HG02678 (cell line): ENCODE measurements around the gene AEBP1.

ENCODE experiments used
- ATAC-seq: cut with Tn5 transposase; IDR thresholded peaks from one replicate; pipeline ENCODE4 v1.9.1; 2021; ENCODE audit warnings: mild to moderate bottlenecking, moderate library complexity; ENCODE audit not compliant: unreplicated experiment

The AEBP1 gene

DNA sequence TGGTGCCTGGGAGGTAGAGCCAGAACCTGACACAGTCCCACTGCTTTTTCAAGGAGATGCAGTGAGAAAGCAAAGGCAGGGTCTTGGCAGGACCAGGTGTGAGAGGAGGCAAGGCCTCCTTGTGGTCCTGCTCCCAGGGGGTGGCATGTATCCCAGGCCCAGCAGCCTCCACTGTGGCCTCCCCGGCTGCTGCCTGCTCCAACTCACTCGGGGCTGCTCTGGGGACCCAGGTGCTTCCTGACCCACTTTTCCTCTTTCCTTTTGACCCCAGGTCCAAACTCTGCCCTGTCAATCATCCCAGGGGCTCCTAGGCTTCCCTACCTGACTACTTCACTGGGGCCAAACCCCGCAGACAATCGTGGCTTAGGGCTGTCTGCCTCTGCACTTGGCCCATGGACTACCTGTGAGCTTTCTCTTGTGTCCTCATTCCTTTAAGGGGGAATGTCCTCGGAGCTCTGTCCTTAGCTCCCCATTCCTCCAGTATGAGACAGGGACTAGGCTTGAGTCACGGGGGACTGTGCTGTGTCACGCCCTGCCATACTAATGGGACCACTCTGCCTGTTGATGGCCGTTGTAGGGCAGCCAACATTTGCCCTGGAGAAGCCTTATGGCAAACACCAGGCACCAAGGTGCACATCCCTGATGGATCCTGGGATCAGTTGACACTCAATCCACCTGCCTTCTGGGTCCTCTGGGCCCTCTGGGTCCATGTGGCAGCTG is 1.1 kb upstream of the AEBP1 start:
- no peak for ATAC-seq

DNA sequence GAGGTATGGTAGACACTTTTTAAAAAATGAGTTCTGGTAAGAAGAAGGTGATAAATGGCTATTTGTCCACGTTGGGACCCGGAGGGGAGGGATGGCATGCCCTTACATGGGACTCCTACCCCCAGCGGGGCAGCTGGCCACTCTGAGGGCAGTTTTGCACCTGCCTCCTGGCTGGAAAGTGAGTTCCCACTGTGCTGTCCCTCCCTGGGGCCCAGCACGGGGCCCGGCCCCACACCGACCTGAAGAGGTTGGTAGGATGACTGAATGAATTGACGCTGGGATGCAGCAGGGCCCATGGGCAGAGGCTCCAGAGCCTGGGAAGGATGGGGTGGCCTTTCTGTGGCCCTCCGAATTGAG is 601 bp upstream of the AEBP1 start:
- ATAC-seq: no peak

DNA sequence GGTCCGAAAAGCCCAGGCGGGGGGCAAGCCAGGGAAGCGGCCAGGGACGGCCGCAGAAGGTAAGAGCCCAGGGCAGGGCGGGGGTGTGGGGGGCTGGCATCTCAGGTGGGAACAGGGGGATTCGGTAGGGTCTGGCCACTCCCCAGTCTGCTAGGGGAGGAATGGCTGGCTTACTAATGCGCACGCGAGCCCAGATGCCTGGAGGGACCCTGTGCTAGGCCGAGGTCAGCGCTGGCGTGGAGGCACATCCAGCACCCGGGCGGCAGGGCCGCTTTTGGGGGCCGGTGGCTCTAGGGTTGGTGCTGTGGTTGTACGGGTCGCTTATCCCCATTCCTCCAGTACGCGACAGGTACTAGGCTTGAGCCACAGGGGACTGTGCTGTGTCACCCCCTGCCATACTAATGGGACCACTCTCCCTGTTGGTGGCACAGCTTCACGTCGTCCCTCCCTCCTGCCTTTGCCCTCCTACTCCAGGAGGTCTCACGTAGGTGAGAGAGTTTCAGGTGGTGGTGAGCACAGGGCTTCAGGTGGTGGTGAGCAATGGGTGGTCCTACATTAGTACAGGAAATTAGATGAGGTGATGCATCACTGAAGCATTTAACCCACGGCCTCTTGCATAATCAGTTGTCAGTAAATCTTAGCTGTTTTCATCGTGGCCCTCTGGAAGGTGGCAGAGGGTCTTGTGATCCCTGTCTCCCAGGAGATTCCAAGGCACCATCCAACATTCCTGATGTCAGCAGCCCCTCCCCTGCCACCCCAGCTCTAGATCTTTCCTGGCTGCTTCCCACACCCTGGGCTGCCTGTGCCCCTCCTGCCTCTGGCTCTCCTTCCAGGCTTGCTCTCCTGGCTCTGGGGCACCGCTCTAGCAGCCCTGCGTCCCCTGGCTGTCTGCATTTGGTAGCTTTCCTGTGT is 971 bp downstream of the AEBP1 start:
- no peak for ATAC-seq

DNA sequence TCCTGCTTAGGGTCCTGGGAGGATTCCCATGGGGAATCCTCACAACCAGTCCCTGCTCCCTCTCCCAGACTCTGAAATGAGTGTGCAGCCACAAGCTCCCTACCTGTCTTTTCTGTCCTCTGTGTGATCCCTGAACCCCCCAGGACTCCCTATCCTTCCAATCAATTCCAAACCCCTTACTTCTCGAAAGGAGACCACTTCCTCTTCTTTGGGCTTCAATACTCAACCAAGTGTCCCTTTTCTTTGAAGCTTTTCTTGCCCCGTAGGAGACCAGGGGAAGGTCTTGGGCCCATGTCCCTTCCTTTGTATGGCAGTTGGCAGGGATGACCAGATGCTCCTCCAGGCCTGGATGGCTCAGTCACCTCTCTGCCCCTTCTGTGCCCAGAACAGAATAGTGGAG is 1.7 kb downstream of the AEBP1 start:
- no peak for ATAC-seq

DNA sequence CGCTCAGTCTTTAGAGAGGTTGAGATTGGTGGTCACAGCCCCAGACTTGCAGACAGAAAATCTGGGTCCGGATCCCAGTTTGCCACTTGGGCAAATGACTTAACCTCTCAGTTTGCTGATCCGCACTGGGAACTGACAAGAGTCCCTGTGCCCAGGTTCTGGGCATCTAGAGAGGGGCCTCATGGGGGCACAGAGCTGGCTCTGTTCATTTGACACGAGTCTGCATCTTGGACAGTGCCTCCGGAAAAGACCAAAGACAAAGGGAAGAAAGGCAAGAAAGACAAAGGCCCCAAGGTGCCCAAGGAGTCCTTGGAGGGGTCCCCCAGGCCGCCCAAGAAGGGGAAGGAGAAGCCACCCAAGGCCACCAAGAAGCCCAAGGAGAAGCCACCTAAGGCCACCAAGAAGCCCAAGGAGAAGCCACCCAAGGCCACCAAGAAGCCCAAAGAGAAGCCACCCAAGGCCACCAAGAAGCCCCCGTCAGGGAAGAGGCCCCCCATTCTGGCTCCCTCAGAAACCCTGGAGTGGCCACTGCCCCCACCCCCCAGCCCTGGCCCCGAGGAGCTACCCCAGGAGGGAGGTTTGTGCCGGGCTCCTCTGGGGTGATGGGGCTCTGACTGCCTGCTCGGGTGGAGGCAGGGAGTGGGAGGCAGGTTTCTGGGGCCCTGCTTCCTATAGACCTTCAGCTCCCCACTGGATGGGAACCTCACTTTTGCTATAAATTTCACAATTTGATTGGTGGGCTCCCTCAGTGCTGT is 2.3 kb downstream of the AEBP1 start:
- ATAC-seq: no peak

DNA sequence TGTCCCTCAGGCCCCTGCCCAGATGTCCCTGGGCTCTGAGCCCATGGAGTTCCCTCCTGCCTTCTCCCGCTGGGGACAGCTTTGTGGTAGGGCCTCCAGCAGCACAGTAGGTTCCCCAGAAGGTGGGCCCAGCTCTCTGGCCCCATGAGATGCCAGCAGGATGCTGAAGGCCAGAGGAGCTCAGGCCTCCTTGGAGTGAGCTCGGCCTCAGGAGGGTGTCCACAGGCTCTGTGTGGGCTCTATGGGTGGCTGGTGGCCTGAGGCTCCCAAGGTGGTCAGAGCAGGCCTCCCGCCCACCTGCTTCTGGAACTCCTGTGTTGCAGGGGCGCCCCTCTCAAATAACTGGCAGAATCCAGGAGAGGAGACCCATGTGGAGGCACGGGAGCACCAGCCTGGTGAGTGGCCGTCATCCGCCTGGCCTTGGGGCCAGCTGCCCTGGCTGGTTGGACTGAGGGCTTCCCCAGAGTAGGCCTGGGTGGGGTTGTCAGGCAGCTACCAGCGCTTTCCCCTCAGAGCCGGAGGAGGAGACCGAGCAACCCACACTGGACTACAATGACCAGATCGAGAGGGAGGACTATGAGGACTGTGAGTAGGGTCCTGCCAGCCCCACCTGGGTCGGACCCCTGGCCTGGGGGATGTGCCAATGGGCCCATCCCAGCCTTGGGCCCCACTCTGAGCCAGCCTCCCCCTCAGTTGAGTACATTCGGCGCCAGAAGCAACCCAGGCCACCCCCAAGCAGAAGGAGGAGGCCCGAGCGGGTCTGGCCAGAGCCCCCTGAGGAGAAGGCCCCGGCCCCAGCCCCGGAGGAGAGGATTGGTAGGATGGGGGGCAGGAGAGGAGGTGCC is 3.2 kb downstream of the AEBP1 start:
- ATAC-seq: no peak

DNA sequence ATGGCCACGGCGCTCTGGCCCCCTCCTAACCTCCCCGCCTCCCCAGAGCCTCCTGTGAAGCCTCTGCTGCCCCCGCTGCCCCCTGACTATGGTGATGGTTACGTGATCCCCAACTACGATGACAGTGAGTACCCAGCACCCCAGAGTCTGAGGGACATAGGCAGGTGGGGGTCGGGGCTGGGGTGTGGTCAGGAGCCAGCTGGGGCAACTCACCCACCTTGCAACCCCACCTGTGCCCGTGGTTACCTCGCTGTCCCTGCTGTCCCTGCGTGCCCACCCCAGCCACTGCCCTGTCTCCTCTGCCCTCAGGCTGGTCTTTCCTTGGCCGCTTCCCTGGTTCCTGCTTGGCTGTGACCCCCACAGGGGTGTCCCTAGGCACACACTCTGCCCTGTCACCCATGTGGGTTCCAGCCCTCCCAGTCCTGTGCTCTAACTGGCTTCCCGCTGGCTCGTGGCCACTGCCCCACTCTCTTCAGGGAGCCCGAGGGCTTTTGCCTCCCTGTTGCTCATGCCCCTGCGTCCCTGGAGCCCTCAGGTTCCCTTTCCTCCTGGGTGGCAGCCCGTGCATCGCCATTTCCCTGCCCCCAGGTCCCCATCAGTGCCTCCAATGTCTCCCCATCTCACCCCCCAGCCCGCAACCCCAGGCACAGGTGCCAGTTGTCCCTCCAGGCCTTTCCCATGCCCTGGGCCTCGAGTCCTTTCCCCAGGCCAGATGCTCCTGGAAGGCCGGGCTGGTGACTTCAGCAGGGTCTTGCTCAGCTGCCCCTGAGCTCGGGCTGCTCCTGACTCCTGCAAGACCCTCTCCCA is 4.0 kb downstream of the AEBP1 start:
- no peak for ATAC-seq

DNA sequence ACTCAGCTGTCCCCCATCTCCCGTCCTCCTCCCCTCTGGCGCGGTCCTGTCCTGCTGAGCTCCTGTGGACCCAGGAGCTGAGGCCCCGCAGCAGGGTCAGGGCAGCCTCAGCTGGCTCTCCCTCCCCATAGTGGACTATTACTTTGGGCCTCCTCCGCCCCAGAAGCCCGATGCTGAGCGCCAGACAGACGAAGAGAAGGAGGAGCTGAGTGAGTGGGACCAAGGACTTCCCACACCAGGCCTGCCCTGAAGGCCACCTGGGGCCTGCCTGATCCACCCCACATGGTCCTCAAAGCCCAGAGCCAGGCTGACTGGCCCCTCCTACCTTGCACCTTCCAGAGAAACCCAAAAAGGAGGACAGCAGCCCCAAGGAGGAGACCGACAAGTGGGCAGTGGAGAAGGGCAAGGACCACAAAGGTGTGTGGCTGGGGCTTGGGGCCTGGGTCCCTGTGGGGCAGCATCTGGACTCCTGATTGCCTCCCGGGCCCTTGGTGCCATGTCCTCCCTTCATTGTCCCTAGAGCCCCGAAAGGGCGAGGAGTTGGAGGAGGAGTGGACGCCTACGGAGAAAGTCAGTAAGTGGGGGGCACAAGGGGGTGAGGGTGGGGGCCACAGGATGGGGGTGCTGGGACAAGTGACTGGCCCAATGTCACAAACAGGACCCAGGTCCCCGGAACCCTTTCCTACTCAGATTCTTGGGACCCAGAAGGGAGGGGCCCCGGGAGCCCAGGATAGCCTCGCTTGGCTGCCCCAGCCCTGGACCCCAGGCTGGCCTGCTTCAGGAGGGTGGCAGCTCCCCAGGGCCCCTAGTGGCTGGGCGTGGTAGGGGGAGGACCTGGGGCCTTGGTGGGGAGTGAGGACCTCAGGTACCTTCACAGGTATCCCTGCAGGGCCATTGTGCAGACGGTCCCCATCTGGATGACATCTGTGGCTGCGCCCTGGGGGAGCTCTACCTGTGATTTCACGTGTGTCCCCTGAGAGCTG is 4.9 kb downstream of the AEBP1 start:
- no peak for ATAC-seq

DNA sequence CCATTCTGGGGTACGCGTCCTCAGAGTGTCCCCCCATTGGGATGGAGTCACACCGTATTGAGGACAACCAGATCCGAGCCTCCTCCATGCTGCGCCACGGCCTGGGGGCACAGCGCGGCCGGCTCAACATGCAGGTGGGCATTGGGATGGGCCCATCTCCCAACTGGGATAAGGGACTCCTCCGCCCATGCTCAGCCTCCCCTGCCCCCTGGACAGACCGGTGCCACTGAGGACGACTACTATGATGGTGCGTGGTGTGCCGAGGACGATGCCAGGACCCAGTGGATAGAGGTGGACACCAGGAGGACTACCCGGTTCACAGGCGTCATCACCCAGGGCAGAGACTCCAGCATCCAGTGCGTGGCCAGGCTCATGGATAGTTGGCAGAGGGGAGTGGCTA is 5.8 kb downstream of the AEBP1 start:
- no peak for ATAC-seq

DNA sequence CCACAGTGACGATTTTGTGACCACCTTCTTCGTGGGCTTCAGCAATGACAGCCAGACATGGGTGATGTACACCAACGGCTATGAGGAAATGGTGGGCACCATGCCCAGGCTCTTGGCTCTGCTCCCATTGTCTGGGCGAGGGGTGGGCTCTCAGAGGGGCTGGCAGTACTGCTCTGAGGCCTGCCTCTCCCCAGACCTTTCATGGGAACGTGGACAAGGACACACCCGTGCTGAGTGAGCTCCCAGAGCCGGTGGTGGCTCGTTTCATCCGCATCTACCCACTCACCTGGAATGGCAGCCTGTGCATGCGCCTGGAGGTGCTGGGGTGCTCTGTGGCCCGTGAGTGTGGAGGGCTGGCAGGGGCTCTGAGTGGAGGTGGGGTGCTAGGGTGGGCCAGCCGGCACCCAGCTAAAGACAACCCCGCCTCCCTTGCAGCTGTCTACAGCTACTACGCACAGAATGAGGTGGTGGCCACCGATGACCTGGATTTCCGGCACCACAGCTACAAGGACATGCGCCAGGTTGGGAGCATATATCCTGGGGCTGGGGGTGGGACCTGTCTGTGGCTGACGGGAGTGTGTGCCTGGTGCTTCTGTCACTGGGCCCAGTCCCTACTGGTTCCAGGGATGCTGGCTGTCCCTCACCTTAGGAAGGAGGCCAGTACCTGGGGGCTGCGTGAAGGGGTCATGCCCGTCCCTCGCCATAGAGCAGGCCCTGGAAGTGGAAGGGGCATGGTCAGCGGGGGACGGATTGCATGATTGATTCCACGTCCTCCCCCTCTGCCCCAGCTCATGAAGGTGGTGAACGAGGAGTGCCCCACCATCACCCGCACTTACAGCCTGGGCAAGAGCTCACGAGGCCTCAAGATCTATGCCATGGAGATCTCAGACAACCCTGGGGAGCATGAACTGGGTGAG is 6.8 kb downstream of the AEBP1 start:
- no peak for ATAC-seq

DNA sequence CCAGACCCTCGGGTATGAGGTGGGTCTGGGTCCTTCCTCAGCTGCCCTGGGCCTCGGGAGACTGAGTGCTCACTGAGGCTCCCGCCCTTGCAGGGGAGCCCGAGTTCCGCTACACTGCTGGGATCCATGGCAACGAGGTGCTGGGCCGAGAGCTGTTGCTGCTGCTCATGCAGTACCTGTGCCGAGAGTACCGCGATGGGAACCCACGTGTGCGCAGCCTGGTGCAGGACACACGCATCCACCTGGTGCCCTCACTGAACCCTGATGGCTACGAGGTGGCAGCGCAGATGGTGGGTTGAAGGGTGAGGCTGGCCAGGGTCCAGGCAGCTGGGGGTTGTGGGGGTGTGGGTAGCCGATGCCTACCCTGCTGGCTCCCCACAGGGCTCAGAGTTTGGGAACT is 7.6 kb downstream of the AEBP1 start:
- no peak for ATAC-seq

DNA sequence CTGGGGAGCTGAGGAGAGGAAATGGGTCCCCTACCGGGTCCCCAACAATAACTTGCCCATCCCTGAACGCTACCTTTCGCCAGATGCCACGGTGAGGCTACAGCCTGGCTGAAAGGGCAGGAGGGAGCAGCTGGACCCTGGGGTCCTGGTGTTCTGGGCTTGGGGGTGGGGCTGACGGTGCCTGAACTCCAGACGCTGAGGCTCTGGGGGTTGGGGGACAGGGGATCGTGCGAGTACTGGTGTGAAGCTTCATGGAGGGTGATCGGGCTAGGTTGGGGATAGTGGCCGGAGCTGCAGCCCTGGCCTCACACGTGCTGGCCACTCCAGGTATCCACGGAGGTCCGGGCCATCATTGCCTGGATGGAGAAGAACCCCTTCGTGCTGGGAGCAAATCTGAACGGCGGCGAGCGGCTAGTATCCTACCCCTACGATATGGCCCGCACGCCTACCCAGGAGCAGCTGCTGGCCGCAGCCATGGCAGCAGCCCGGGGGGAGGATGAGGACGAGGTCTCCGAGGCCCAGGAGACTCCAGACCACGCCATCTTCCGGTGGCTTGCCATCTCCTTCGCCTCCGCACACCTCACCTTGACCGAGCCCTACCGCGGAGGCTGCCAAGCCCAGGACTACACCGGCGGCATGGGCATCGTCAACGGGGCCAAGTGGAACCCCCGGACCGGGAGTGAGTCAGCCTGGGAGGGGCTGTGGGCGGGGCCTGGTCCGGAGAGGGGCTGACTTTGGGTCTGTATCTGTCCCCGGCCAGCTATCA is 8.3 kb downstream of the AEBP1 start:
- no peak for ATAC-seq

DNA sequence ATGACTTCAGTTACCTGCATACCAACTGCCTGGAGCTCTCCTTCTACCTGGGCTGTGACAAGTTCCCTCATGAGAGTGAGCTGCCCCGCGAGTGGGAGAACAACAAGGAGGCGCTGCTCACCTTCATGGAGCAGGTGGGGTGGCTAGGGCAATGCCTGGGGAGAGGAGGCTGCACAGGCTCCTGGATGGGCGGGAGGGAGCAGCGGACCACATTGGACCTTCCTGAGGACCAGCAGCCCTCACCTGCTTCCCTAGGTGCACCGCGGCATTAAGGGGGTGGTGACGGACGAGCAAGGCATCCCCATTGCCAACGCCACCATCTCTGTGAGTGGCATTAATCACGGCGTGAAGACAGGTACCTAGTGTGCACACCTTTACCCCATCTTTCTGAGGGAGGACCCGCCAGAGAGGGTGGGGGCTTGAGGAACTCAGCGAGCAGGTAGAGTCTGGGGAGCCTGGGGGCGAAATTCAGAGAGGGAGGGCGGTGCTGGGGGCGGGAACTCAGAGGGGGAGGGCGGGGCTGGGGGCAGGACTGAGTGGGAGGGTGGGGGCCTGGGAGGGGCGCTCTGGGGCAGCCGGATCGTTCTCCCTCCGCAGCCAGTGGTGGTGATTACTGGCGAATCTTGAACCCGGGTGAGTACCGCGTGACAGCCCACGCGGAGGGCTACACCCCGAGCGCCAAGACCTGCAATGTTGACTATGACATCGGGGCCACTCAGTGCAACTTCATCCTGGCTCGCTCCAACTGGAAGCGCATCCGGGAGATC is 9.0 kb downstream of the AEBP1 start:
- no peak for ATAC-seq

DNA sequence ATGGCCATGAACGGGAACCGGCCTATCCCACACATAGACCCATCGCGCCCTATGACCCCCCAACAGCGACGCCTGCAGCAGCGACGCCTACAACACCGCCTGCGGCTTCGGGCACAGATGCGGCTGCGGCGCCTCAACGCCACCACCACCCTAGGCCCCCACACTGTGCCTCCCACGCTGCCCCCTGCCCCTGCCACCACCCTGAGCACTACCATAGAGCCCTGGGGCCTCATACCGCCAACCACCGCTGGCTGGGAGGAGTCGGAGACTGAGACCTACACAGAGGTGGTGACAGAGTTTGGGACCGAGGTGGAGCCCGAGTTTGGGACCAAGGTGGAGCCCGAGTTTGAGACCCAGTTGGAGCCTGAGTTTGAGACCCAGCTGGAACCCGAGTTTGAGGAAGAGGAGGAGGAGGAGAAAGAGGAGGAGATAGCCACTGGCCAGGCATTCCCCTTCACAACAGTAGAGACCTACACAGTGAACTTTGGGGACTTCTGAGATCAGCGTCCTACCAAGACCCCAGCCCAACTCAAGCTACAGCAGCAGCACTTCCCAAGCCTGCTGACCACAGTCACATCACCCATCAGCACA is 9.7 kb downstream of the AEBP1 start:
- no peak for ATAC-seq

DNA sequence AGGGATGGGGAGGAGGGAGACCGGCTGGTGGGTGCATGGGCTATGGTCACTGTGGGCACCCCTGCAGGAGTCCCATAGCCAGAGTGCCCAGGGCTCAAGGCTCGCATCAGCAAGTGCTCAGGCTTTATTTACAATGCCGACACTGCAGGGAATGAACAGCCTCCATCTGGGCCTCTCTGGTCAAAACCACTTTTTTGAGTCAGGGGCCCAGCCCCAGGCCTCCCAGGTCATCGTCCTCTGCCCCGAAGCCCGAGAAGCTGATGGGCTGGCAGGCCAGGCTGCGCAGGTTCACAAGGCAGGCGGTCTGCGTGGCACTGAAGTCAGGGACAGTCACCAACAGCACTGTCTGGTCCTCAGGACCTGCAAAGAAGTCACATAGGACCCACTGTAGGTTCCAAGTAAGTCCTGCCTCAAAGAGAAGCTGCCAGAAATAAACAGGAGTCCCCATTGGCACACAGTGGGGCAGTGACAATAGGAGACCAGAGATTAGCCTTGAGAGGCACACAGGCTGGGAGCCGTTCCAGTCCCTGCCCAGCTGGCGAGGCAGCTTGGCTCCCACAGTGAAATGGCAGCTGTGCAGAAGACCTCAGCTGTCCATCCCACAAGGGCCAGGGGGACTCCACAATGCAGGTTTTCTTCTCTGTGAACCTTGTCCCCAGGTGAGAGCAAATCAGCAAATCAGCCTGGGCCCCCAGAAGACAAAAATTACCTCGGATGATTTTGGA is 10.6 kb downstream of the AEBP1 start:
- no peak for ATAC-seq
